LHCN-M2 (cell line): ENCODE measurements around the gene FAM227B. TPM values are rescaled to one million over a fixed set of nuclear protein-coding genes. Genes with fewer than 3 reads are reported as not detected.
"Not testable (repeated sequence)": the region's sequence is repeated elsewhere in the genome, so short reads cannot be mapped to it uniquely, and the experiment has no call there.

Source experiments
- DNase-seq: peaks from one replicate; pipeline ENCODE4 v3.0.0-alpha.2; 2012; ENCODE audit warnings: low read depth
- total RNA-seq: library from RNA; depleted of rRNA; stranded (reverse); fragments of >200 nt; gene quantifications from 2 replicates; pipeline ENCODE4 v1.2.3, GENCODE V29; 2014

The FAM227B gene
- total RNA-seq, 1 experiment from 2014 or later, result 8.0 TPM

GRCh38 chr15:49494842-49495241 is 125.8 kb downstream of the FAM227B start:
- no peak for DNase-seq

DNA sequence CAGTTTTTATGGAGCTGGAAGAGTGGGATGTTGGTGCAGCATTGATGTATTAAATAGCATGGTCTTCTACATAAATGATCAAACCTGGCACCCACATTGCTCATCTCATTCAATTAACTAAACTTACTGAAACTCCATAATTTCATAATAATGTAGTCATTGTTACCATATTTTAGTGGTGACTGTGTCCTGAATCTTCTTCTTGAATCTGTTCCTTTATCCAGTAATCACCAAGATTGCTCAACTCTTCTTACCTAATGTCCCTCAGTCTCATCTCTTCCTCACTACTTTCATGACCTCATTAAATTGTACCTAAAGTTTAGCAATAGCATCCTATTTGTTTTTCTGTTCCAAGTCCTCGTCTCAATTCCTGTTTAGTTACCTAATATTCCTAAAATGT is 127.8 kb downstream of the FAM227B start:
- DNase-seq, result peak; percentile 66

DNA sequence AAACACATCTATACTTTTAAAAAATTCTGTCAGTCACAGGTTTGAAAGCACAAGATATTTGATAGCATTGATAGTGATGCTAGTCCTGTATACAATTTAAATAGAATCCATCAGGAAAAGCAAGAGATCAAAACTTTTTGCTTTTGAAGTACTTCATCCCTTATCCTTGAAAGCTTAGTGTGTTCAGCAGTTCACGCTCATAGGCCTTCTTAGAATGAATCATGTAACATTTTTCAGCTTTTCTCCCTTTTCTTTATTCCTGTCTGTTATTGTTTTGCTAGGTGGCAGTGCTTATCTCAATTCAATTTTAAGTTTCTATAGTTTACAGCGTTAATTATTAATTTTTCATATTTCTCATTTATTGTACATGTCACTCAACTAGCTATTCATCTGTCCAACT is 128.5 kb downstream of the FAM227B start:
- no peak for DNase-seq

DNA sequence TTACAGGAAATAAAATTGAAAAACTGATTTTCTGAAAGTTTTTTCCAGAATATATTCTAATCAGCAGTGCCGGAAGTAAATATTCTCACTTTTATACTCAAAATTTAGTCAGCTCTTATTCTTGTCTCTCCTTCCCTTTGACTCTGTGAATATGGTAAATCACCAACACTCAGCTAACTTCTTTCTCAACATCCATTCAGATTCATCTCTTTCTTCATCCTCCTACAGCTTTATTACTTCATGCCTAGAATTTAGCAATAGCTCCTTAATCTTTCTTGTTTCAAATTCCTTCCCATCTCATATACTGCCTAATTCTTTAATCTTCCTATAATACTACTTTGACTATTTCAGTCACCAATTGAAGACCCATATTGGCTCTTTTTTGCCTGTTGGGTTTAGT is 129.7 kb downstream of the FAM227B start:
- no peak for DNase-seq

DNA sequence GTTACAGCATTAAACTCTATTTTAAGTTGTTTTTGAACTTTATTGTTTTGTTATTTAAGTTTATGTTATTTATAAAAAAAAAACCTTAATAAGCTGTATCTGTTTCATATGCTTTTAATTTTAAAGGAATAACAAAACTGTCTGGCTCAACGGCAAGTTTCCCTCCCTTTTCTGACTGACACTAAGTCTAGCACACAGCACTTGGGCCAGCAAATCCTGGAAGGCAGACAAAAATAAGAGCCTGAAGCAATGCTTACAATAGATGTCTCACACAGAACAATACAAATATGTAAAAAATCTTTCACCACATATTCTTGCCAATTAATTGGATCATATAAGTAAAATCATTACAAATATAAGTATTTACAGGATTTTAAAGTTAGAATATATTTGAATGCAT is 135.2 kb downstream of the FAM227B start:
- DNase-seq, result not testable (repeated sequence)

- DNase-seq, result not testable (repeated sequence)
Observed at GRCh38 chr15:49478982-49479381, 141.6 kb downstream of the FAM227B start.

DNA sequence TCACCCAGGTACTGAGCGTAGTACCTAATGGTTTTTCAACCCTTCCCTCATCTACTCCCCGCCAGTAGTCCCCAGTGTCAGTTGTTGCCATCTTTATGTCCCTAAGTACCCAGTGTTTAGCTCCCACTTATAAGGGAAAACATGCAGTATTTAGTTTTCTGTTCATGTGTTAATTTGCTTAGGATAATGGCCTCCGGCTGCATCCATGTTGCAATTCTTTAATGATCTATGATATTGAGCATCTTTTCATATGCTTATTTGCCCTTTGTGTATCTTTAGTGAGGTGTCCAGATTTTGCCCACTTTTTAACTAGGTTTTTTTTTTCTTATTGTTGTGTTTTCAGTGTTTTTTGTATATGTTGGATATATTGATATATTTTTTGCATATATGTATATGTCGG is 142.6 kb downstream of the FAM227B start:
- not testable (repeated sequence) for DNase-seq

DNA sequence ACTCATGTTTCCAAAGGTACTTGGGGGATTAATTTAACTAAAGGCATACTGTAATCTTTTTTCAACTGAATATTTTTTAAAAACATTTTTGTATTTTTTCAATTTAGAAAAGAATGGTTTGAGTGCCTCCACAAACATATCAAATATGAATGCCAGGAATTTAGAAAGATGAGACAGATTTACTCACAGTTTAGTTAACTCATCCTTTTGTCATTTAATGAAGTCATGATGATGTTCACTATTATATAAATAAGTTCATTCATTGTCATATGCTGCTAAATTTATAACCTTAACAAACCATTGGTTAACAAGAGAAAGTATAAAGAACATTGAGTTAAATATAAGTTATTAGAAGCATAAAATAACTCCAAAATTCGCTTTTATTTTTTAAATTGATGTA is 147.6 kb downstream of the FAM227B start:
- DNase-seq, result no peak

- no peak for DNase-seq
Observed at GRCh38 chr15:49472338-49472737, 148.3 kb downstream of the FAM227B start.

GRCh38 chr15:49471733-49472132 is 148.9 kb downstream of the FAM227B start:
- peak; percentile 47 for DNase-seq

DNA sequence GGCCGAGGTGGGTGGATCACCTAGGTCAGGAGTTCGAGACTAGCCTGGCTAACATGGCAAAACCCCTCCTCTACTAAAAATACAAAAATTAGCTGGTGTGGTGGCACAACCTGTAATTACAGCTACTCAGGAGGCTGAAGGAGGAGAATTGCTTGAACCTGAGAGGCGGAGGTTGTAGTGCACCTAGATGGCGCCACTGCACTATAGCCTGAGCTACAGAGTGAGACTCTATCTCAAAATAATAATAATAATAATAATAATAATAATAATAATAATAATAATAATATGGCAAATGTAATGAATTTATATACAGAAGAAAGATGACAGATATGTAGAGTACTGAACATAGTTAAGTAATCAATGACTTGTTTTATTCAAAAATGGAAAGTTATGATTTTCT is 149.4 kb downstream of the FAM227B start:
- not testable (repeated sequence) for DNase-seq

DNA sequence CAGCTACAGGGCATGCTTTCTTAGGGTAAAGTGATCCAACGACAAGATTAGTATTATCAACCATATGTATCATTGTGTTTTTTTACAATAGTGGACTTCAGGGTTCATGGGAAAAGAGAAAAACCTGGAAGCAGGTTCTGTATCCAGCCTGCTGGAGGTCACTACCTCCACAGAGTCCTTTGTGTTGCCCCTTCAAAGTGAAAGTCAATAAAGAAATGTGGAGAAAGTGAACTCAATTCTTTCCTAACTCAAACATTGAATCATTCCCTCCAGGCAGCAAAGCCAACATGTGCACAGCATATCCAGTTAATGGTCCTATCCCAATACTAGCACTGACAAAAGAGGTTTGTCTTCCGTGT is 152.2 kb downstream of the FAM227B start:
- peak; percentile 55 for DNase-seq

GRCh38 chr15:49467746-49468480 is 152.7 kb downstream of the FAM227B start:
- DNase-seq, result no peak

DNA sequence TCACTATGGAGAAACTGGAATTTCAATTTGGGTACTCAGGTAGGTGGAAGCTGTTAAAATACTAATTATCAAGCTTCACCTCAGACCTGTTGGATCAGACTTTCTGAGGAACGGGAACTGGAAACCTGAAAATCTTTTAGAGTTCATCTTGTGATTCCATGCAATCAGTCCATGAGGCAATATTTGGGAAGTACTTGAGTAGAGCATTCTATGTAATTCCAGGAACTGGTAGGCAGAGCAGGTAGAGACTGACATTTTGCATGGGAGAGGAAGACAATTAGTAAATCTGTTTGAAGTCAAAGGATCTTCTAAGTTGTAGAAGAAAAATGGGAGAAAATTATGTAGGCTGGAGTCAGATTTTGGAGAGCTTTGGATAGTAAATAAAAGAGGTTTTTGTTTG is 154.5 kb downstream of the FAM227B start:
- DNase-seq, result no peak

DNA sequence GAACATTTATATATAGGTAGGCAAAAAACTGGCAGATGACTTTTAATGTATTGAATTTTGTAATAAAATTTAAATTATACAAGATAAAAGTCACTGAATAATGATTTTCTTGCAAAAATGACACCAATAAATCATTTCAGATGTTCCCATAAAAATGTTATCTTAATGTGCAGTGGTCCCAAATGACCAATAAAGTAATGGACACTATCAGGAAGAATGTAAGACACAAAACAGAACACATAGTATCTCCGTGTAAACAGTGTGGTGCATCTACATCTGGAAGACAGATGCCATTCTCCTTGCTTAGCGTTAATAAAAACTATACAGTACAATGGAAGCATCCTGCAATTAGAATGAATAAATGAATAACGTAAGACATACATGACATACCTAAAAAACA is 156.1 kb downstream of the FAM227B start:
- DNase-seq, result no peak

DNA sequence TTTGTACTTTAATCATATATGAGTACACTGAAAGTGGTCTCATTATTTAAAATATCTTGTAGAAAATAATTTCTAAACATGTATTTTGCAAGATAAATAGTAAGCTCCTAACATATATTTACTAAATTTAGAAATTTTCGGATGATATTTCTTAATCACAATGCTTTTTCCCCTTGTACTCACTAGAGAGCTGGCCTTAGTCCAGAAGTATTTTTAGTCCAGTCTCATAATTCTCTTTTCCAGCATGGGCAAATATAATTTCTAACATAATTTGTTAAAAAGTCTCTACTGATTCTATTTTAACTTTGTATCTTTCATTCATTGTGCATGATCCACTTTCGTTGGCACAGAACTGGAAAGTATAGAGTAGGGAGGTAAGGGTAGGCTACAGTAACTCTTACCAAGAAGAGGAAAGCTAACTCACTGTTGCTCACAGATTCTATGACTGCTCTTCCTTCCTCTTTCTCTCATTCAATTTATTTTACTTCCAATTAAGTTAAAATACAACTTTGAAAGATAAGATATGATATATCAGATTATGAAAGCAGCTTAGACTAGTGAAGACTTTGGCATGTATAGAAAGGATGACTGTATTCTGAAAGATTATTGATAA is 158.3 kb downstream of the FAM227B start:
- no peak for DNase-seq

- no peak for DNase-seq
Observed at GRCh38 chr15:49460411-49460941, 160.1 kb downstream of the FAM227B start.

DNA sequence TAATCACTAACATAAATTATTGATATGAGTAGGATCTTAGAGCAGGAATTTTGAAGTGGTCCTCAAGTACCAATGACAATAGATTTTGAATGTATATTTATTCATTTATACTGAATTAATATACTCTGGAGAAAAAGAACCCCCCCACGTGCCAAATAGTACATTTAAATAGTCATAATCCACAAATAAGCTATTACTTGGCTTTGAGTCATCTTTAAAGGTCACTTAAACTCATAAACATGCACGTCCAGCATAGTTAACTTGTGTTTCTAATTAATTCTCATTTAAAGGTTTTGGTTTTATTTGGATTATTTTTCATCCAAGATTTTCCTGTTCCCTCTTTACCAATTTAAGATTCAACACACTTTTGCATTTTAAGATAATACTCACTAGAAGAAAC is 162.5 kb downstream of the FAM227B start:
- DNase-seq, result peak; percentile 52

DNA sequence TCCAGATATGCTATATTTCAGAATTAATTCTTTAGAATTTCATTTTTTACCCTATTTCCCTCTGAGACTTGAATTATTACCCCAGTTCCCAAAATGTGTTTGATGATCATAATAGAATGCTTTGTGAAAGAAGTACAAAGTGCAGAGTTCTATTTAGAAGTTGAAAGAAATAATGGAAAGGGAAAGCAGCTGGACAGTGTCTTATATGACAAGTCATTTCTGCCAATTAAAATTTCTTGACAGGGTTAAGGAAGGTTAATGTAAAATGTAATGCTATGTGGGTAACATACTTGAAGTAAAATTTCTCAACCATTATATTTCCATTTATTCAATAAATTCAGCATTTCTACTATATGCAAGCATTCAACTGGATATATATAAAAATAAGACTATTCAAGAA is 164.5 kb downstream of the FAM227B start:
- no peak for DNase-seq

- DNase-seq, result no peak
Observed at GRCh38 chr15:49452595-49452994, 168.0 kb downstream of the FAM227B start.

GRCh38 chr15:49441816-49442215 is 178.8 kb downstream of the FAM227B start:
- no peak for DNase-seq

GRCh38 chr15:49441356-49441755 is 179.3 kb downstream of the FAM227B start:
- no peak for DNase-seq

DNA sequence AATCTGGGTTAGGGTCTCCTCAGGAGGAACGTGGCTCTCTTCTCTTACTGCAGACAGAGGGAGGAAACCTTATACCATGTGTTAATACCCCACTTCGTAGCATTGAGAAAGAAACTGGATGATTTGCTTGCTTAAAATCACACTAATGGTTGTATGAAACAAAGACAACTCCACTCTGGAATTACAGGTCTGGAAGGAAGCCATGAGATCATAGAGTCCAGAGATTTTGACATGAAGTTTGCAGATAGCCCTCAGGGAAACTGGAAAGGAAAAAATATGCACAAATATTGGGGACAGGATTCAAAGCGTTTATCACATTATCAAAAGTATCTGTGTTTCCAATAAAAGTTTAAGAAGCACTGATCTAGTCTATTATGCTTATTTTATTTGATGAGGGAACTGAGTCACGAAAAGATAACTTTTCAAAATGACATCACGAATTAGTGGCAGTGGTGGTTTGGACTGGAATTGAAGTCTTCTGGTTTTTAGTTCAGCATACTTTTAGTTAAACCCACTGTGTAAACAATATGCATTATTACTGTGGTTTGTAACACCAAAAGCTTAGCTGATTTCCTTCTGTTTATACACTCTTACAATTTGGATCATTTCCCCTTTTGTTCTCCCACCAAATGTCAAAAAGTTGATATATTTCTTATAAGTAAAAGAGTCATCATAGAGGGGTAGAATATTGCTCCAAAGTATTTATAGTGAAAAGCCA is 180.8 kb downstream of the FAM227B start:
- peak; percentile 49 for DNase-seq
